Measurements from ENCODE around the gene SH3YL1.

Gene SH3YL1

GRCh38 chr2:196406-196805 lies 67.4 kb downstream of the SH3YL1 start:
- TF ChIP-seq JUND (IDR thresholded peaks at IDR 0.05; ENCODE audit: low read depth), result no peak
- in situ Hi-C loops (cut with HindIII; ENCODE audit: low pct_unique_long_range_greater_than_20kb, low sequenced_read_pairs), result no loop called here
- DNase-seq (ENCODE audit: low read depth in 1 of 2, low spot score in 1 of 2), result no peak

GRCh38 chr2:195932-196331 lies 67.9 kb downstream of the SH3YL1 start:
- no peak for DNase-seq (ENCODE audit: low read depth in 1 of 2, low spot score in 1 of 2)
- TF ChIP-seq JUND (IDR thresholded peaks at IDR 0.05; ENCODE audit: low read depth), result no peak
- in situ Hi-C loops (cut with HindIII; ENCODE audit: low pct_unique_long_range_greater_than_20kb, low sequenced_read_pairs), result no loop called here

GRCh38 chr2:193141-193671 lies 70.6 kb downstream of the SH3YL1 start:
- no peak for TF ChIP-seq JUND (IDR thresholded peaks at IDR 0.05; ENCODE audit: low read depth)
- in situ Hi-C loops (cut with HindIII; ENCODE audit: low pct_unique_long_range_greater_than_20kb, low sequenced_read_pairs), result no loop called here
- no peak for DNase-seq (ENCODE audit: low read depth in 1 of 2, low spot score in 1 of 2)

GRCh38 chr2:191311-192190 lies 72.3 kb downstream of the SH3YL1 start:
- no peak for TF ChIP-seq JUND (IDR thresholded peaks at IDR 0.05; ENCODE audit: low read depth)
- no peak for DNase-seq (ENCODE audit: low read depth in 1 of 2, low spot score in 1 of 2)
- in situ Hi-C loops (cut with HindIII; ENCODE audit: low pct_unique_long_range_greater_than_20kb, low sequenced_read_pairs), result no loop called here

- TF ChIP-seq JUND (IDR thresholded peaks at IDR 0.05; ENCODE audit: low read depth), result no peak
- DNase-seq (ENCODE audit: low read depth in 1 of 2, low spot score in 1 of 2), result no peak
- in situ Hi-C loops (cut with HindIII; ENCODE audit: low pct_unique_long_range_greater_than_20kb, low sequenced_read_pairs), result no loop called here
These were observed 76.0 kb downstream of the SH3YL1 start for GRCh38 chr2:187825-188224.

GRCh38 chr2:185221-185620 lies 78.6 kb downstream of the SH3YL1 start:
- in situ Hi-C loops (cut with HindIII; ENCODE audit: low pct_unique_long_range_greater_than_20kb, low sequenced_read_pairs), result no loop called here
- TF ChIP-seq JUND (IDR thresholded peaks at IDR 0.05; ENCODE audit: low read depth), result no peak
- no peak for DNase-seq (ENCODE audit: low read depth in 1 of 2, low spot score in 1 of 2)

GRCh38 chr2:184695-185094 lies 79.1 kb downstream of the SH3YL1 start:
- no peak for DNase-seq (ENCODE audit: low read depth in 1 of 2, low spot score in 1 of 2)
- in situ Hi-C loops (cut with HindIII; ENCODE audit: low pct_unique_long_range_greater_than_20kb, low sequenced_read_pairs), result no loop called here
- TF ChIP-seq JUND (IDR thresholded peaks at IDR 0.05; ENCODE audit: low read depth), result no peak

GRCh38 chr2:182509-183122 lies 81.2 kb downstream of the SH3YL1 start:
- in situ Hi-C loops (cut with HindIII; ENCODE audit: low pct_unique_long_range_greater_than_20kb, low sequenced_read_pairs), result no loop called here
- peak in 1 of 2 experiments; percentile 28 for DNase-seq (ENCODE audit: low read depth in 1 of 2, low spot score in 1 of 2)
- TF ChIP-seq JUND (IDR thresholded peaks at IDR 0.05; ENCODE audit: low read depth), result no peak

GRCh38 chr2:180311-180710 lies 83.5 kb downstream of the SH3YL1 start:
- in situ Hi-C loops (cut with HindIII; ENCODE audit: low pct_unique_long_range_greater_than_20kb, low sequenced_read_pairs), result no loop called here
- TF ChIP-seq JUND (IDR thresholded peaks at IDR 0.05; ENCODE audit: low read depth), result no peak
- no peak for DNase-seq (ENCODE audit: low read depth in 1 of 2, low spot score in 1 of 2)

- no peak for DNase-seq (ENCODE audit: low read depth in 1 of 2, low spot score in 1 of 2)
- TF ChIP-seq JUND (IDR thresholded peaks at IDR 0.05; ENCODE audit: low read depth), result no peak
- in situ Hi-C loops (cut with HindIII; ENCODE audit: low pct_unique_long_range_greater_than_20kb, low sequenced_read_pairs), result no loop called here
These were observed 83.9 kb downstream of the SH3YL1 start for GRCh38 chr2:179886-180285.

- TF ChIP-seq JUND (IDR thresholded peaks at IDR 0.05; ENCODE audit: low read depth), result no peak
- DNase-seq (ENCODE audit: low read depth in 1 of 2, low spot score in 1 of 2), result peak in 1 of 2 experiments; percentile 9
- in situ Hi-C loops (cut with HindIII; ENCODE audit: low pct_unique_long_range_greater_than_20kb, low sequenced_read_pairs), result no loop called here
These were observed 86.1 kb downstream of the SH3YL1 start for GRCh38 chr2:177733-178132.

GRCh38 chr2:176917-177316 lies 86.9 kb downstream of the SH3YL1 start:
- TF ChIP-seq JUND (IDR thresholded peaks at IDR 0.05; ENCODE audit: low read depth), result no peak
- DNase-seq (ENCODE audit: low read depth in 1 of 2, low spot score in 1 of 2), result no peak
- in situ Hi-C loops (cut with HindIII; ENCODE audit: low pct_unique_long_range_greater_than_20kb, low sequenced_read_pairs), result no loop called here
